HEK293 (cell line): ENCODE results near the gene CLMN.

Experiments used
- CTCF ChIA-PET: fragments of 350-600 bp; formaldehyde crosslinking; extraction: SDS; loops from one replicate; lab custom pipeline; 2021; ENCODE audit warnings: antibody characterized with exemption; lab: Yijun Ruan, JAX
- POLR2A ChIA-PET: fragments of 300-600 bp; formaldehyde crosslinking; extraction: SDS; loops from one replicate; lab custom pipeline; 2020; ENCODE audit warnings: antibody characterized with exemption, inconsistent platforms; lab: Yijun Ruan, JAX
- H3K27ac ChIP-seq: fragments of 200-500 bp; sonication (Bioruptor generic); 2 replicates; pipeline ENCODE4 v1.5.1; 2014; ENCODE audit warnings: low read depth, low read length, control low read depth, inconsistent platforms; ENCODE audit errors: extremely low read depth
- H3K36me3 ChIP-seq, 2 experiments: fragments of 200-500 bp in 1 of 2; sonication (Bioruptor generic) in 1 of 2; 1 replicate in 1 of 2; 2 replicates in 1 of 2; pipeline ENCODE4 v1.5.1; 2014 to 2017; ENCODE audit warnings: inconsistent platforms in 2 of 2, low read length in 2 of 2; ENCODE audit not compliant: control insufficient read depth in 2 of 2, insufficient read depth in 1 of 2
- H3K4me1 ChIP-seq: fragments of 200-500 bp; sonication (Bioruptor generic); 2 replicates; pipeline ENCODE4 v1.5.1; 2014; ENCODE audit warnings: mild to moderate bottlenecking, low read length, inconsistent platforms; ENCODE audit not compliant: control insufficient read depth, insufficient read depth
- H3K4me3 ChIP-seq: 2 replicates; pipeline ENCODE4 v1.5.1; 2011; ENCODE audit warnings: low read depth, mild to moderate bottlenecking, control low read depth, low read length, moderate library complexity
- H3K9me3 ChIP-seq: fragments of 200-500 bp; sonication (Bioruptor generic); 2 replicates; pipeline ENCODE4 v1.5.1; 2014; ENCODE audit warnings: low read depth, low read length, inconsistent platforms; ENCODE audit not compliant: control insufficient read depth, insufficient read depth
- HOXD13 ChIP-seq: sonication (generic); formaldehyde crosslinking; IDR thresholded peaks from 2 replicates; pipeline ENCODE4 v1.8.0; 2022; ENCODE audit warnings: missing genetic modification reagents, borderline replicate concordance
- OSR2 ChIP-seq: fragments of 450-650 bp; formaldehyde crosslinking; IDR thresholded peaks from 2 replicates; pipeline ENCODE4 v1.5.1; 2016; ENCODE audit warnings: missing biosample characterization, missing genetic modification characterization
- PRDM10 ChIP-seq: fragments of 450-650 bp; formaldehyde crosslinking; IDR thresholded peaks from 2 replicates; pipeline ENCODE4 v1.5.1; 2016; ENCODE audit warnings: missing biosample characterization, missing genetic modification characterization
- PRDM2 ChIP-seq: fragments of 450-650 bp; formaldehyde crosslinking; IDR thresholded peaks from 2 replicates; pipeline ENCODE4 v1.5.1; 2016; ENCODE audit warnings: missing biosample characterization, missing genetic modification characterization, borderline replicate concordance
- WT1 ChIP-seq: fragments of 450-650 bp; formaldehyde crosslinking; IDR thresholded peaks from 2 replicates; pipeline ENCODE4 v1.5.1; 2016; ENCODE audit warnings: missing biosample characterization, missing genetic modification characterization
- ZBTB7A ChIP-seq: fragments of 450-650 bp; formaldehyde crosslinking; IDR thresholded peaks from 2 replicates; pipeline ENCODE4 v1.5.1; 2016; ENCODE audit warnings: low read depth, missing biosample characterization, missing genetic modification characterization
- ZEB2 ChIP-seq: fragments of 450-650 bp; formaldehyde crosslinking; IDR thresholded peaks from 2 replicates; pipeline ENCODE4 v1.5.1; 2016; ENCODE audit warnings: missing biosample characterization, missing genetic modification characterization
- ZFHX2 ChIP-seq: fragments of 450-650 bp; formaldehyde crosslinking; conservative IDR thresholded peaks from 2 replicates; pipeline ENCODE4 v1.5.1; 2016; ENCODE audit warnings: missing biosample characterization, missing genetic modification characterization
- ZFP37 ChIP-seq: fragments of 450-650 bp; formaldehyde crosslinking; IDR thresholded peaks from 2 replicates; pipeline ENCODE4 v1.5.1; 2016; ENCODE audit warnings: missing biosample characterization, missing genetic modification characterization
- ZNF175 ChIP-seq: fragments of 450-650 bp; formaldehyde crosslinking; IDR thresholded peaks from 2 replicates; pipeline ENCODE4 v1.5.1; 2016; ENCODE audit warnings: missing biosample characterization, missing genetic modification characterization
- ZNF302 ChIP-seq: fragments of 450-650 bp; formaldehyde crosslinking; IDR thresholded peaks from 2 replicates; pipeline ENCODE4 v1.5.1; 2016; ENCODE audit warnings: missing biosample characterization, missing genetic modification characterization, low read depth
- ZNF341 ChIP-seq: fragments of 450-650 bp; formaldehyde crosslinking; IDR thresholded peaks from 2 replicates; pipeline ENCODE4; 2016; ENCODE audit warnings: low read depth, missing biosample characterization, missing genetic modification characterization
- ZNF391 ChIP-seq: fragments of 450-650 bp; formaldehyde crosslinking; IDR thresholded peaks from 2 replicates; pipeline ENCODE4 v1.5.1; 2016; ENCODE audit warnings: low read depth, missing biosample characterization, missing genetic modification characterization, borderline replicate concordance
- ZNF398 ChIP-seq: fragments of 450-650 bp; formaldehyde crosslinking; IDR thresholded peaks from 2 replicates; pipeline ENCODE4 v1.5.1; 2017; ENCODE audit warnings: missing biosample characterization, missing genetic modification characterization
- ZNF423 ChIP-seq: fragments of 450-650 bp; formaldehyde crosslinking; IDR thresholded peaks from 2 replicates; pipeline ENCODE4 v1.5.1; 2016; ENCODE audit warnings: missing biosample characterization, missing genetic modification characterization
- ZNF488 ChIP-seq: fragments of 450-650 bp; formaldehyde crosslinking; IDR thresholded peaks from 2 replicates; pipeline ENCODE4 v1.5.1; 2016; ENCODE audit warnings: missing biosample characterization, missing genetic modification characterization
- ZNF548 ChIP-seq: fragments of 450-650 bp; formaldehyde crosslinking; IDR thresholded peaks from 2 replicates; pipeline ENCODE4 v1.5.1; 2016; ENCODE audit warnings: missing biosample characterization, missing genetic modification characterization
- ZNF600 ChIP-seq: fragments of 450-650 bp; formaldehyde crosslinking; IDR thresholded peaks from 2 replicates; pipeline ENCODE4 v1.5.1; 2016; ENCODE audit warnings: missing biosample characterization, missing genetic modification characterization
- ZNF621 ChIP-seq: fragments of 450-650 bp; formaldehyde crosslinking; IDR thresholded peaks from 2 replicates; pipeline ENCODE4 v1.5.1; 2017; ENCODE audit warnings: missing biosample characterization, missing genetic modification characterization
- ZNF624 ChIP-seq: fragments of 450-650 bp; formaldehyde crosslinking; IDR thresholded peaks from 2 replicates; pipeline ENCODE4 v1.5.1; 2017; ENCODE audit warnings: missing biosample characterization, missing genetic modification characterization
- ZSCAN30 ChIP-seq: fragments of 450-650 bp; IDR thresholded peaks from 2 replicates; pipeline ENCODE4 v1.5.1; 2018; ENCODE audit warnings: missing biosample characterization, mild to moderate bottlenecking, missing genetic modification characterization, moderate library complexity

The CLMN gene

GRCh38 chr14:95252219-95252618 lies 67.5 kb downstream of the CLMN start:
- Histone ChIP-seq H3K36me3 (no peaks in the 10 kb centered on the region), H3K9me3 (no peaks in the 10 kb centered on the region), H3K4me3 (no peak overlapping the region), H3K27ac (no peak overlapping the region), H3K4me1 (peaks cover 12% of the 10 kb centered on the region; the same call in 1 of the 2 replicates)
- ChIA-PET CTCF (no interaction called here), POLR2A (no interaction called here)
- TF ChIP-seq ZFP37 (tag by site-specific recombination) (no peak), OSR2 (no peak), ZNF302 (tag by site-specific recombination) (no peak), ZNF398 (tag by site-specific recombination) (no peak), HOXD13 (CRISPR knock-in tag) (no peak), ZNF341 (no peak), ZNF423 (tag by site-specific recombination) (no peak), ZNF391 (tag by site-specific recombination) (no peak), ZNF624 (tag by site-specific recombination) (no peak), ZNF621 (tag by site-specific recombination) (no peak), ZNF548 (tag by site-specific recombination) (no peak), ZNF488 (tag by site-specific recombination) (no peak), ZBTB7A (tag by site-specific recombination) (no peak)

- no peak for TF ChIP-seq ZEB2
- TF ChIP-seq PRDM2 (tag by site-specific recombination): no peak
- no peak for TF ChIP-seq ZNF175 (tag by site-specific recombination)
- TF ChIP-seq ZNF600: peak; percentile 40; the same call in 1 of the 2 replicates
- TF ChIP-seq ZSCAN30 (tag by site-specific recombination): no peak
- 0 out of 2 replicates have a peak, but pooled peaks have one; percentile 17 for TF ChIP-seq ZFHX2 (tag by site-specific recombination)
- TF ChIP-seq PRDM10 (tag by site-specific recombination): no peak
- TF ChIP-seq WT1 (tag by site-specific recombination): no peak
- TF ChIP-seq, all 188 proteins: peak for 2
- H3K4me1 ChIP-seq: peaks cover 9% of the 10 kb centered on the region; the same call in 1 of the 2 replicates
- POLR2A ChIA-PET: no interaction called here
- H3K9me3 ChIP-seq: no peaks in the 10 kb centered on the region
- no peak overlapping the region for H3K27ac ChIP-seq
- H3K4me3 ChIP-seq: no peak overlapping the region
- CTCF ChIA-PET: no interaction called here
- H3K36me3 ChIP-seq: no peaks in the 10 kb centered on the region
These were observed 68.8 kb downstream of the CLMN start for GRCh38 chr14:95250936-95251335.
